ENCODE data around the gene TRAP1. TPM values are rescaled to one million over a fixed set of nuclear protein-coding genes. Genes with fewer than 3 reads are reported as not detected.
A peak's percentile ranks its signal among the peaks of the same experiment; 100 is the strongest.

Gene TRAP1
- polyA plus RNA-seq, 3 donors, result 22.8 to 54.0 (median 22.9) TPM

DNA sequence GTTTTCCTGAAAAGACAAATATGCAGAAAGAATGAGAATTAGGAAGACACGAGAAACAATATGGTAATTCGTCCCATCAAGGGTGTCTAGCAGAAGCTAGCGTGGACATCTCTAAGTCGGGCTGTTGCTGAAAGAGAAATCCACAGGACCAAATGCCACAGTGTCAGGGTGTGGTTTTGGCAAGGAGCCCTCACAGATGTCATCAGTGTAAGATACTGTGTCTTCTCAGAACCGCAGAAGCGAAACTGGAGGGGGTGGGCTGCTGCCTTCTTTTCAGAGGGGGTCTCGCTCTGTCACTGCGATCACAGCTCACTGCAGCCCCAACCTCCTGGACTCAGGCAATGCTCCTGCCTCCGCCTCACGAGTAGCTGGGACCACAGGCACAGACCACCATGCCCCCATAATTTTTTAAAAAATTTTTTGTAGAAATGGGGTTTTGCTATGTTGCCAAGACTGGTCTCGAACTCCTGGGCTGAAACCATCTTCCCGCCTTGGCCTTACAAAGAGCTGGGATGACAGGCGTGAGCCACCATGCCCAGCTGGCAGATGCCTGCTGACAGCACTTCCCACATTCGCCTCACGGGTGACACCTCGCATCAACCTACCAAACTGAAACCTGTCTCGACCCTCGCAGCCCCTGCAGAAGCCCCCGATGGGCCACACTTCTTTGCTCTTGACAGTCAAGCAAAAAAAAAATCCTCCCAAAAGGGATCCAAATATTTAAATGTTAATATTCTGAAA, 26.2 kb downstream of the TRAP1 start:
- Mint-ChIP-seq H3K27ac (peak overlapping the region in 1 of 7 donors; percentile 26), H3K4me3 (peak overlapping the region in 1 of 2 donors; percentile 76), H3K9me3 (no peaks in the 10 kb centered on the region), H3K27me3 (ENCODE audit: low read depth in 3 of 3) (peaks cover 2 to 4% (median 4%) of the 10 kb centered on the region in 3 donors), H3K4me1 (peaks cover 13% of the 10 kb centered on the region), H3K36me3 (peaks cover 34 to 45% of the 10 kb centered on the region in 2 donors)
- WGBS (ENCODE audit: insufficient coverage), result 62% methylated on average over 12 of the region's 19 CpGs
- H4K20me1 ChIP-seq (ENCODE audit: insufficient read depth, low read length), result no peaks in the 10 kb centered on the region
- no peaks in the 10 kb centered on the region for H3K27me3 ChIP-seq (ENCODE audit: control insufficient read depth in 2 of 2, insufficient read depth in 2 of 2, low read length in 2 of 2)
- H3K27ac ChIP-seq (ENCODE audit: low read depth in 1 of 2, low read length in 2 of 2), result no peak overlapping the region
- H2AFZ ChIP-seq (ENCODE audit: insufficient read depth, low read depth, low read length, poor library complexity, severe bottlenecking), result peak overlapping the region; percentile 71
- TF ChIP-seq, protein P1, sequence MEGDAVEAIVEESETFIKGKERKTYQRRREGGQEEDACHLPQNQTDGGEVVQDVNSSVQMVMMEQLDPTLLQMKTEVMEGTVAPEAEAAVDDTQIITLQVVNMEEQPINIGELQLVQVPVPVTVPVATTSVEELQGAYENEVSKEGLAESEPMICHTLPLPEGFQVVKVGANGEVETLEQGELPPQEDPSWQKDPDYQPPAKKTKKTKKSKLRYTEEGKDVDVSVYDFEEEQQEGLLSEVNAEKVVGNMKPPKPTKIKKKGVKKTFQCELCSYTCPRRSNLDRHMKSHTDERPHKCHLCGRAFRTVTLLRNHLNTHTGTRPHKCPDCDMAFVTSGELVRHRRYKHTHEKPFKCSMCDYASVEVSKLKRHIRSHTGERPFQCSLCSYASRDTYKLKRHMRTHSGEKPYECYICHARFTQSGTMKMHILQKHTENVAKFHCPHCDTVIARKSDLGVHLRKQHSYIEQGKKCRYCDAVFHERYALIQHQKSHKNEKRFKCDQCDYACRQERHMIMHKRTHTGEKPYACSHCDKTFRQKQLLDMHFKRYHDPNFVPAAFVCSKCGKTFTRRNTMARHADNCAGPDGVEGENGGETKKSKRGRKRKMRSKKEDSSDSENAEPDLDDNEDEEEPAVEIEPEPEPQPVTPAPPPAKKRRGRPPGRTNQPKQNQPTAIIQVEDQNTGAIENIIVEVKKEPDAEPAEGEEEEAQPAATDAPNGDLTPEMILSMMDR (IDR thresholded peaks at IDR 0.05), result peak; percentile 6
- H3K9ac ChIP-seq (ENCODE audit: insufficient read depth, low read length, poor library complexity, severe bottlenecking), result no peak overlapping the region
- no peak for DNase-seq
- no peak overlapping the region for H3K4me2 ChIP-seq (replicated peaks; ENCODE audit: extremely low read depth, low read length, poor library complexity, severe bottlenecking)
- H3K79me2 ChIP-seq (ENCODE audit: insufficient read depth, low read length), result no peaks in the 10 kb centered on the region
- intact Hi-C loops (cut with micrococcal nuclease), result loop anchor here in 1 of 2 donors (10.0 kb wide), 1 partner anchor 184 kb away; no protein-coding TSS in a partner anchor
- H3K9me3 ChIP-seq (replicated peaks in 1 of 2; ENCODE audit: control insufficient read depth in 1 of 2, insufficient read depth in 1 of 2, low read length in 2 of 2), result no peaks in the 10 kb centered on the region
- H3K4me3 ChIP-seq (replicated peaks in 1 of 3; ENCODE audit: low read depth in 2 of 3, low read length in 3 of 3), result no peak overlapping the region
- H3K4me1 ChIP-seq (ENCODE audit: control insufficient read depth in 1 of 2, insufficient read depth in 2 of 2, low read length in 2 of 2), result peaks cover 6 to 7% of the 10 kb centered on the region in 2 donors
- peaks cover 4 to 30% of the 10 kb centered on the region in 2 donors for H3K36me3 ChIP-seq (replicated peaks in 1 of 2; ENCODE audit: control insufficient read depth in 1 of 2, insufficient read depth in 2 of 2, low read length in 2 of 2)

DNA sequence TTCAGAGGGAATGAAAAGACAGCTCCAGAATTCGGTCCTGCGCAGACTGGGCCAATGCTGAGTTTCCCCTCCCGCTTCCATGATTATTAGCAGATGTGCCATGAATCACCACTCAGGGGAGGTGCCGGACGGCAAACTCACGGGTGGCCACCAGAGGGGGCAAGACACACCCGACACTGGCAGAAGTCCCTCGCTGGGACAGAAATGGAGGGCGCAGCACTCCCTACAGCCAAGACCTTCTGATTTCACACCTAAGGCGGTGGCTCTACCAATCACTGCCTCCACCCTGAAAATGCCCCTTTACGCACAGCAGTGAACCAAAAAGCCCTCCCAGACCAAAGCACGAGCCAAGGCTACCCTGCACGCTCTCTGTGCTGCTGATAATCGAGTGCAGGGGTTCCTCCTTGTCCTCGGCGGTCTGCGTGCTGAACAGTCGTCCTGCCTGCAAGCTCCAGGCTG, 26.8 kb downstream of the TRAP1 start:
- Histone ChIP-seq H3K27me3 (ENCODE audit: control insufficient read depth in 2 of 2, insufficient read depth in 2 of 2, low read length in 2 of 2) (no peaks in the 10 kb centered on the region), H3K79me2 (ENCODE audit: insufficient read depth, low read length) (no peaks in the 10 kb centered on the region), H3K27ac (ENCODE audit: low read depth in 1 of 2, low read length in 2 of 2) (no peak overlapping the region), H3K9me3 (replicated peaks in 1 of 2; ENCODE audit: control insufficient read depth in 1 of 2, insufficient read depth in 1 of 2, low read length in 2 of 2) (no peaks in the 10 kb centered on the region), H3K4me3 (replicated peaks in 1 of 3; ENCODE audit: low read depth in 2 of 3, low read length in 3 of 3) (no peak overlapping the region), H3K36me3 (replicated peaks in 1 of 2; ENCODE audit: control insufficient read depth in 1 of 2, insufficient read depth in 2 of 2, low read length in 2 of 2) (peaks cover 10 to 36% of the 10 kb centered on the region in 2 donors), H3K9ac (ENCODE audit: insufficient read depth, low read length, poor library complexity, severe bottlenecking) (no peak overlapping the region), H4K20me1 (ENCODE audit: insufficient read depth, low read length) (no peaks in the 10 kb centered on the region), H2AFZ (ENCODE audit: insufficient read depth, low read depth, low read length, poor library complexity, severe bottlenecking) (peak overlapping the region; percentile 71), H3K4me2 (replicated peaks; ENCODE audit: extremely low read depth, low read length, poor library complexity, severe bottlenecking) (peak overlapping the region; percentile 37), H3K4me1 (ENCODE audit: control insufficient read depth in 1 of 2, insufficient read depth in 2 of 2, low read length in 2 of 2) (peaks cover 6 to 7% of the 10 kb centered on the region in 2 donors)
- TF ChIP-seq, protein P1 (IDR thresholded peaks at IDR 0.05), result peak; percentile 94
- H3K27ac Mint-ChIP-seq, result peak overlapping the region in 3 of 7 donors; percentile 26 to 58 (median 35)
- 41% methylated on average over 17 of the region's 18 CpGs for WGBS (ENCODE audit: insufficient coverage)
- intact Hi-C loops (cut with micrococcal nuclease), result loop anchor here in 1 of 2 donors (10.0 kb wide), 1 partner anchor 184 kb away; no protein-coding TSS in a partner anchor
- H3K4me1 Mint-ChIP-seq, result peaks cover 12% of the 10 kb centered on the region
- peaks cover 38 to 50% of the 10 kb centered on the region in 2 donors for H3K36me3 Mint-ChIP-seq
- peaks cover 2 to 4% (median 3%) of the 10 kb centered on the region in 3 donors for H3K27me3 Mint-ChIP-seq (ENCODE audit: low read depth in 3 of 3)
- H3K4me3 Mint-ChIP-seq, result peak overlapping the region; percentile 50 to 76
- no peaks in the 10 kb centered on the region for H3K9me3 Mint-ChIP-seq
- peak; percentile 66 to 82 (median 75) for DNase-seq

All from CD14-positive monocyte (primary cell).